Mucosa of rectum (tissue), 2 donors: ENCODE data around the gene RNF138.
A peak's percentile ranks its signal among the peaks of the same experiment; 100 is the strongest.

ENCODE experiments used
- H3K27ac ChIP-seq, 2 donors: one replicate each; pipeline ENCODE4 v1.7.0; 2013; ENCODE audit warnings: inconsistent platforms in 2 of 2, low read depth in 2 of 2, low read length in 2 of 2
- H3K27me3 ChIP-seq, 2 donors: one replicate each; pipeline ENCODE4 v1.7.0; 2013; ENCODE audit warnings: low read length in 2 of 2; ENCODE audit not compliant: control insufficient read depth in 2 of 2, insufficient read depth in 2 of 2
- H3K36me3 ChIP-seq, 2 donors: one replicate each; pipeline ENCODE4 v1.7.0; 2013; ENCODE audit warnings: low read length in 2 of 2; ENCODE audit not compliant: control insufficient read depth in 2 of 2, insufficient read depth in 2 of 2
- H3K4me1 ChIP-seq, 2 donors: one replicate each; pipeline ENCODE4 v1.7.0; 2013; ENCODE audit warnings: low read length in 2 of 2, mild to moderate bottlenecking in 1 of 2; ENCODE audit not compliant: control insufficient read depth in 2 of 2, insufficient read depth in 2 of 2
- H3K4me3 ChIP-seq, 2 donors: one replicate each; pipeline ENCODE4 v1.7.0; 2013; ENCODE audit warnings: low read length in 2 of 2
- H3K9ac ChIP-seq, 2 donors: one replicate each; pipeline ENCODE4 v1.7.0; 2013; ENCODE audit warnings: low read length in 2 of 2, low read depth in 1 of 2, mild to moderate bottlenecking in 1 of 2
- H3K9me3 ChIP-seq, 2 donors: one replicate each; pipeline ENCODE4 v1.7.0; 2013; ENCODE audit warnings: low read length in 2 of 2; ENCODE audit not compliant: control insufficient read depth in 2 of 2
- donor health status: healthy.
- donor health status: Normal muscosa, but diverticular disease.

The RNF138 gene

GRCh38 chr18:32091724-32092421 is at the start of gene RNF138:
Gene RNF138, plus strand, starts transcription at chr18:32091874. Its CDS starts 903 bp downstream, at chr18:32092777.
- Histone ChIP-seq H3K4me3 (peak within 1 kb of the TSS; percentile 76 to 88), H3K9me3 (no peaks in the 10 kb centered on the region), H3K27ac (peak within 1 kb of the TSS; percentile 99 to 100), H3K27me3 (no peaks in the 10 kb centered on the region), H3K4me1 (peaks cover 6 to 14% of the 10 kb centered on the region in 2 donors), H3K36me3 (peaks cover 6 to 8% of the 10 kb centered on the region in 2 donors), H3K9ac (peak within 1 kb of the TSS; percentile 94 to 97)

GRCh38 chr18:32042337-32042736 is 49.3 kb upstream of the RNF138 start:
- Histone ChIP-seq H3K36me3 (peaks cover 0 to 2% of the 10 kb centered on the region in 2 donors), H3K9ac (no peak overlapping the region), H3K4me1 (peaks cover 3% of the 10 kb centered on the region in 2 donors), H3K9me3 (no peaks in the 10 kb centered on the region), H3K27me3 (no peaks in the 10 kb centered on the region), H3K27ac (no peak overlapping the region), H3K4me3 (no peak overlapping the region)

- peak overlapping the region in 1 of 2 donors; percentile 8 for H3K9ac ChIP-seq
- no peak overlapping the region for H3K4me3 ChIP-seq
- H3K4me1 ChIP-seq, result peaks cover 16 to 19% of the 10 kb centered on the region in 2 donors
- no peaks in the 10 kb centered on the region for H3K27me3 ChIP-seq
- peak overlapping the region; percentile 65 to 84 for H3K27ac ChIP-seq
- H3K36me3 ChIP-seq, result peaks cover 0 to 2% of the 10 kb centered on the region in 2 donors
- no peaks in the 10 kb centered on the region for H3K9me3 ChIP-seq
Observed at GRCh38 chr18:32048507-32049091, 43.1 kb upstream of the RNF138 start.

- peak overlapping the region; percentile 65 to 84 for H3K27ac ChIP-seq
- H3K36me3 ChIP-seq, result peaks cover 0 to 2% of the 10 kb centered on the region in 2 donors
- H3K4me1 ChIP-seq, result peaks cover 16 to 19% of the 10 kb centered on the region in 2 donors
- H3K9me3 ChIP-seq, result no peaks in the 10 kb centered on the region
- no peaks in the 10 kb centered on the region for H3K27me3 ChIP-seq
- peak overlapping the region in 1 of 2 donors; percentile 55 for H3K9ac ChIP-seq
- peak overlapping the region in 1 of 2 donors; percentile 13 for H3K4me3 ChIP-seq
Observed at GRCh38 chr18:32049393-32050171, 42.1 kb upstream of the RNF138 start.

GRCh38 chr18:32056613-32057358 is 34.9 kb upstream of the RNF138 start:
- Histone ChIP-seq H3K36me3 (no peaks in the 10 kb centered on the region), H3K4me3 (no peak overlapping the region), H3K27ac (no peak overlapping the region), H3K27me3 (no peaks in the 10 kb centered on the region), H3K4me1 (peaks cover 0 to 6% of the 10 kb centered on the region in 2 donors), H3K9ac (no peak overlapping the region), H3K9me3 (no peaks in the 10 kb centered on the region)

GRCh38 chr18:32057624-32058165 is 34.0 kb upstream of the RNF138 start:
- Histone ChIP-seq H3K36me3 (no peaks in the 10 kb centered on the region), H3K27me3 (no peaks in the 10 kb centered on the region)

GRCh38 chr18:32060026-32060425 is 31.6 kb upstream of the RNF138 start:
- H3K4me1 ChIP-seq, result peaks cover 0 to 6% of the 10 kb centered on the region in 2 donors
- no peak overlapping the region for H3K27ac ChIP-seq
- H3K36me3 ChIP-seq, result no peaks in the 10 kb centered on the region
- H3K9me3 ChIP-seq, result no peaks in the 10 kb centered on the region
- no peaks in the 10 kb centered on the region for H3K27me3 ChIP-seq
- H3K9ac ChIP-seq, result no peak overlapping the region
- H3K4me3 ChIP-seq, result no peak overlapping the region

More at GRCh38 chr18:32057624-32058165, 34.0 kb upstream of the RNF138 start:
- no peak overlapping the region for H3K9ac ChIP-seq
- H3K27ac ChIP-seq, result no peak overlapping the region
- no peak overlapping the region for H3K4me3 ChIP-seq
- peaks cover 0 to 6% of the 10 kb centered on the region in 2 donors for H3K4me1 ChIP-seq
- no peaks in the 10 kb centered on the region for H3K9me3 ChIP-seq

GRCh38 chr18:32067375-32068167 is 24.1 kb upstream of the RNF138 start:
- peaks cover 0 to 15% of the 10 kb centered on the region in 2 donors for H3K4me1 ChIP-seq
- H3K27me3 ChIP-seq, result no peaks in the 10 kb centered on the region
- no peak overlapping the region for H3K4me3 ChIP-seq
- peak overlapping the region; percentile 74 to 78 for H3K27ac ChIP-seq
- H3K36me3 ChIP-seq, result peaks cover 0 to 2% of the 10 kb centered on the region in 2 donors
- H3K9ac ChIP-seq, result no peak overlapping the region
- no peaks in the 10 kb centered on the region for H3K9me3 ChIP-seq

GRCh38 chr18:32072321-32072720 is 19.4 kb upstream of the RNF138 start:
- Histone ChIP-seq H3K4me1 (peaks cover 0 to 9% of the 10 kb centered on the region in 2 donors), H3K4me3 (no peak overlapping the region), H3K36me3 (peaks cover 3 to 7% of the 10 kb centered on the region in 2 donors)

More at GRCh38 chr18:32072321-32072720, 19.4 kb upstream of the RNF138 start:
- Histone ChIP-seq H3K9ac (no peak overlapping the region), H3K27ac (no peak overlapping the region), H3K9me3 (no peaks in the 10 kb centered on the region), H3K27me3 (no peaks in the 10 kb centered on the region)
